Lower leg skin (tissue), 3 donors: Measurements from ENCODE around the gene SLC39A11.

Experiments used
- CTCF ChIP-seq, 3 donors: fragments of 450-650 bp; IDR thresholded peaks; one replicate each; pipeline ENCODE4 v1.5.1; 2016; ENCODE audit warnings: antibody characterized with exemption in 3 of 3, mild to moderate bottlenecking in 3 of 3, moderate library complexity in 2 of 3
- POLR2A ChIP-seq, 2 donors: fragments of 450-650 bp; IDR thresholded peaks; one replicate each; pipeline ENCODE4 v1.6.1; 2016 to 2017; ENCODE audit warnings: antibody characterized with exemption in 2 of 2, mild to moderate bottlenecking in 1 of 2, moderate library complexity in 1 of 2

GRCh38 chr17:72928454-72929136 lies 163.9 kb downstream of the SLC39A11 start:
- no peak for TF ChIP-seq CTCF (IDR thresholded peaks at IDR 0.05)
- TF ChIP-seq POLR2A (IDR thresholded peaks at IDR 0.05): no peak
